Activated naive CD8-positive, alpha-beta T cell treated with anti-CD3 and anti-CD28 coated beads for 36 hours (primary cell): ENCODE measurements around the gene MOSPD3. TPM values are rescaled to one million over a fixed set of nuclear protein-coding genes. Genes with fewer than 3 reads are reported as not detected.
"Not testable (repeated sequence)": the region's sequence is repeated elsewhere in the genome, so short reads cannot be mapped to it uniquely, and the experiment has no call there.

Experiments used
- DNase-seq: peaks from one replicate; pipeline ENCODE4 v3.0.0; 2021
- H3K27ac Mint-ChIP-seq: one replicate; pipeline ENCODE4 v1.8.0; 2022; ENCODE audit warnings: mild to moderate bottlenecking, moderate library complexity, mixed read lengths
- H3K27me3 Mint-ChIP-seq: one replicate; pipeline ENCODE4 v1.8.0; 2022; ENCODE audit warnings: mild to moderate bottlenecking, mixed read lengths
- H3K36me3 Mint-ChIP-seq: one replicate; pipeline ENCODE4 v1.8.0; 2021; ENCODE audit warnings: mild to moderate bottlenecking, mixed read lengths
- H3K4me1 Mint-ChIP-seq: one replicate; pipeline ENCODE4 v1.8.0; 2021; ENCODE audit warnings: mixed read lengths
- H3K4me3 Mint-ChIP-seq: one replicate; pipeline ENCODE4 v1.8.0; 2022; ENCODE audit warnings: mild to moderate bottlenecking, moderate library complexity, mixed read lengths
- H3K9me3 Mint-ChIP-seq: one replicate; pipeline ENCODE4 v1.8.0; 2022; ENCODE audit warnings: mixed read lengths
- total RNA-seq, 2 experiments: library from RNA; stranded (reverse); gene quantifications; one replicate each; pipeline ENCODE4 v1.2.3, GENCODE V29; 2021

Gene MOSPD3
- total RNA-seq = 10 to 100 TPM in 1 of 2 experiments, 1 to 10 TPM in 1; 9.7 to 10.0 TPM

DNA sequence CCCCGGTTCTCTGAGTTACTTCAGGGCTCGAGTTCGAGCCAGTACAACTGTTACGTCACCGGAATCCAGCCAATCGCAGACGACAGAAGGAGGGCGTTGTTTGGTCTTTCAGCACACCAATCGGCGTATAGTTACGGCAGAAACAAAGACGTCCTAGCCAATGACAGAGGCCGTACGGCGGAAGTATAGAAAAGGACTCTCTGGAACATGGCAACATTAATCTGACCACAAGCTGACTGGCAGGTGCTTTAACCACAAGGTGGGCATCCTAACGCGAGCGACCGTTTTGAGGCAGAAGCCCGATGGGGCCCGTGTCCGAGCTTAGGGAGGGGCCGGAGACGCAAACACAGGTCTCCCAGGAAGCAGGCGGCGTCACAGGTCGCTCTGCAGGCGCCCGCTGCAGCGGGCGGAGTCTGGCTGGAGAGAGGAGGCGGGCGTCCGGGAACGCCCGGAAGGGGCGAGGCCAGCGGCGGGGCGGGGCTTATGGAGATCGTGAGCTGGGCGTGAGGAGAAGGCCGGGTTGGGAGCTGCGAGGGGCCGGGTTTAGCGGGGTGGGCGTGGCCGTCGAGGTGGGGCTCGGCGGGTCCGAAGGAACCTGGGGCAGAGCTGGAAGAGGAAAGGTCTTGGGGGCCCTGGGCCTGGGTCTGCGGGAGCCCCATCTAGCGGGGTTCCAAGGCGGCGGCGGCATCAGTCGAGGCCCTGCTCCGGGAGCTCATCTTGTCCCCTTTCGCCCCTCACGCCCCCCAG is at the start of gene MOSPD3:
TSS of gene MOSPD3 (plus strand) at position 558 of the 747 bp plus-strand sequence. CDS start 252 bp downstream, outside the sequence.
- DNase-seq = peak; percentile 99
- H3K9me3 Mint-ChIP-seq = no peaks in the 10 kb centered on the region
- peak within 1 kb of the TSS; percentile 99 for H3K27ac Mint-ChIP-seq
- H3K27me3 Mint-ChIP-seq = no peaks in the 10 kb centered on the region
- H3K4me3 Mint-ChIP-seq = peak within 1 kb of the TSS; percentile 97
- H3K4me1 Mint-ChIP-seq = peaks cover 10% of the 10 kb centered on the region
- no peaks in the 10 kb centered on the region for H3K36me3 Mint-ChIP-seq

- Mint-ChIP-seq H3K36me3 (peaks cover 17% of the 10 kb centered on the region), H3K27me3 (no peaks in the 10 kb centered on the region), H3K4me3 (no peak overlapping the region), H3K27ac (no peak overlapping the region), H3K4me1 (peaks cover 19% of the 10 kb centered on the region), H3K9me3 (no peaks in the 10 kb centered on the region)
- DNase-seq = no peak
Measured at GRCh38 chr7:100563100-100563564, 49.2 kb upstream of the MOSPD3 start.

DNA sequence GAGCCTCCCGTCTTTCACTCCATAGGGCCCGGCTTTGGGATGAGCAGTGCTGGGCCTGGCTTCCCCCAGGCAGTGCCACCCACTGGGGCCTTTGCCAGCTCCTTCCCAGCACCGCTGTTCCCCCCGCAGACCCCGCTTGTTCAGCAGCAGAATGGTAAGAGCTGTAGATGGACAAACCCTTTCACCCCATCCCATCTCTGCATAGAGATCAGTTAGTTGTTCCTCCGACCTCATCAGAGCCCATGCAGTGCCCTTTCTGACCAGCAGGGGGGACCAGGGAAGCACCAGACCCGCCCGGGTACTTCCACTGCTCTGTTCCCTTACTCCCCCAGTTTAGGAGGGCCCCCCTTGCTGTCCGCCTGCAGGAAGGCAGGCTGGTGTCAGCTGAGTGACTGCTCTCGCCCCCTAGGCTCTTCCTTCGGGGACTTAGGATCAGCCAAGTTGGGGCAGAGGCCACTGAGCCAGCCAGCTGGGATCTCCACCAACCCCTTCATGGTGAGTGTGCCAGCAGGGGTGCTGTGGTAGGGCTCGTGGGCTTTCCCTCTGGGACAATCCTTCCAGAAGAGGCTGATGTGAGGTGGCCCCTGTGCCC is 48.4 kb upstream of the MOSPD3 start:
- Mint-ChIP-seq H3K27ac (peak overlapping the region; percentile 29), H3K36me3 (peaks cover 17% of the 10 kb centered on the region), H3K4me1 (peaks cover 24% of the 10 kb centered on the region), H3K4me3 (no peak overlapping the region), H3K27me3 (no peaks in the 10 kb centered on the region), H3K9me3 (no peaks in the 10 kb centered on the region)
- peak; percentile 75 for DNase-seq

- not testable (repeated sequence) for H3K9me3 Mint-ChIP-seq, DNase-seq, H3K4me3 Mint-ChIP-seq, H3K27ac Mint-ChIP-seq, H3K27me3 Mint-ChIP-seq
- Mint-ChIP-seq H3K36me3 (peaks cover 17% of the 10 kb centered on the region), H3K4me1 (peaks cover 24% of the 10 kb centered on the region)
Measured at GRCh38 chr7:100564405-100564804, 47.9 kb upstream of the MOSPD3 start.

DNA sequence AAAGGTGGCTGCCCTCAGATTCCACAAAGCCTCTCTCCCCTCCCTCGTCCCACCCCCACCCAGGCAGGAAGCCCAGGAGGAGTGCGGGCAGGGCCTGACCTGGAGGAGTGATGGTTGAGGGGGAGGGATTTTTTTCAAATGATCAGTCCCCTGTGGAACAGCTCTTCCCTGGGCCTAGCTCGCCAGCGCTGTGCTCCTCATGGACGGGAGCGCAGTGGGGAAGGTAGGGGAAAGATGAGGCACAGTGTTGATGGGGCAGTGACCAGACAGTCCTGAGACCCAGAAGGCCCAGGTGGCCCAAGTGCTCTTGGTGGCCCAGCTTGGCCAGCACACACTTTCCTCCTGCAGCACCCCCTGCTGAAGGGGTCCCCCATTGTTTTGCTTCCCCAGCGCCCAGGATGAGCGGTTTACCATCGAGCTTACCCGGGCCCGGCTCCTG is 47.2 kb upstream of the MOSPD3 start:
- Mint-ChIP-seq H3K9me3 (no peaks in the 10 kb centered on the region), H3K27me3 (no peaks in the 10 kb centered on the region), H3K4me1 (peaks cover 24% of the 10 kb centered on the region), H3K27ac (no peak overlapping the region), H3K4me3 (no peak overlapping the region), H3K36me3 (peaks cover 17% of the 10 kb centered on the region)
- DNase-seq = no peak

DNA sequence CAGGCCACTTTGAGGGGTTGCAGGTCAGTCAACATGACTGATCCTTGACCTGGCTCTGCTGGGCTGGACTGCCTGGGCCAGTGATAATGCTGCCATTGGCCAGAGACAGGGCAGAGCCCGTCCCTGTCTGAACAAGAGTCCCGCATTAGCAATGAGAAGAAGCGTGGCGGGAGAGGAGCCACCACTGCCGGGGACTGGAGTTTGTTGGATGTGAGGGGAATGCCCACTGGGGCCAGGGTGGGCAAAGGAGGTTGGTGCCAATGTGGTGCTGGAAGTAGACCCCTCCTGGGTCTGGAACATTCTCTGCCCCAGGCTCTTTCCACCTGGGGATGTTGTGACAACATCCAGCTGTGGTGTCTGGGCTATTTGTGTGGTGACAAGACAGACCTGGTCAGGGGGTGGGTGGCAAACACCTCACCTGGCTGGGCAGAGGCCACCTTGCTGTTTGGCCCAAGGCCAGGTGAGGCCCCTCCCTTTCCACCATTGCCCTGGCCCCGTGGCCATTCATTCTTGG is 46.3 kb upstream of the MOSPD3 start:
- Mint-ChIP-seq H3K27me3 (no peaks in the 10 kb centered on the region), H3K36me3 (peaks cover 17% of the 10 kb centered on the region), H3K9me3 (no peaks in the 10 kb centered on the region), H3K4me1 (peaks cover 25% of the 10 kb centered on the region), H3K27ac (no peak overlapping the region), H3K4me3 (no peak overlapping the region)
- DNase-seq = no peak

- H3K27ac Mint-ChIP-seq = peak overlapping the region; percentile 26
- peaks cover 17% of the 10 kb centered on the region for H3K36me3 Mint-ChIP-seq
- H3K4me3 Mint-ChIP-seq = no peak overlapping the region
- no peaks in the 10 kb centered on the region for H3K9me3 Mint-ChIP-seq
- no peaks in the 10 kb centered on the region for H3K27me3 Mint-ChIP-seq
- DNase-seq = no peak
- H3K4me1 Mint-ChIP-seq = peaks cover 34% of the 10 kb centered on the region
Measured at GRCh38 chr7:100567031-100567730, 45.2 kb upstream of the MOSPD3 start.

DNA sequence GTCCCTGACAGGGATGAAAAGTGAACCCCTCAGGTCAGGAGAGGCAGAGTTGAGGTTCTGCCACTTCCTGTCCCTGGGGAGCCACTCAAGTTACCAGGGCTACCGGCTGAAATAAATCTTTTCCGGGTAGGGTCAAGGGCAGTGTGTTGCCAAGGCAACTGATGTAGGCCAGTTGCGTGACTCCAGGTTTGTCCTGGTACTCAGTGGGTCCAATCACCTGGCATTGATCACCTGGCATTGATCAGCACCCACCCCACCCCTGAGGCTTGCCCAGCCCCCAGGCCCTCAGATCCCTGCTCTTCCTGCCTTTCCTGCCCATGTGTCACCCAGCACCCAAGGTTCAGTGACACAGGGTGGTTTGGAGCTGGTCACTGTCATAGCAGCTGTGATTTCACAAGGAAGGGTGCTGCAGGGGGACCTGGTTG is 44.6 kb upstream of the MOSPD3 start:
- no peak overlapping the region for H3K27ac Mint-ChIP-seq
- H3K36me3 Mint-ChIP-seq = peaks cover 16% of the 10 kb centered on the region
- no peaks in the 10 kb centered on the region for H3K9me3 Mint-ChIP-seq
- no peak for DNase-seq
- H3K4me1 Mint-ChIP-seq = peaks cover 34% of the 10 kb centered on the region
- no peak overlapping the region for H3K4me3 Mint-ChIP-seq
- no peaks in the 10 kb centered on the region for H3K27me3 Mint-ChIP-seq

- peaks cover 34% of the 10 kb centered on the region for H3K4me1 Mint-ChIP-seq
- H3K27ac Mint-ChIP-seq = peak overlapping the region; percentile 56
- H3K27me3 Mint-ChIP-seq = no peaks in the 10 kb centered on the region
- H3K9me3 Mint-ChIP-seq = no peaks in the 10 kb centered on the region
- DNase-seq = no peak
- H3K4me3 Mint-ChIP-seq = no peak overlapping the region
- peaks cover 10% of the 10 kb centered on the region for H3K36me3 Mint-ChIP-seq
Measured at GRCh38 chr7:100568176-100568895, 44.0 kb upstream of the MOSPD3 start.

GRCh38 chr7:100568896-100569844 is 43.2 kb upstream of the MOSPD3 start:
- H3K4me1 Mint-ChIP-seq = peaks cover 31% of the 10 kb centered on the region
- no peaks in the 10 kb centered on the region for H3K27me3 Mint-ChIP-seq
- H3K4me3 Mint-ChIP-seq = peak overlapping the region; percentile 40
- DNase-seq = peak; percentile 61
- H3K27ac Mint-ChIP-seq = peak overlapping the region; percentile 56
- no peaks in the 10 kb centered on the region for H3K9me3 Mint-ChIP-seq
- H3K36me3 Mint-ChIP-seq = peaks cover 6% of the 10 kb centered on the region

DNA sequence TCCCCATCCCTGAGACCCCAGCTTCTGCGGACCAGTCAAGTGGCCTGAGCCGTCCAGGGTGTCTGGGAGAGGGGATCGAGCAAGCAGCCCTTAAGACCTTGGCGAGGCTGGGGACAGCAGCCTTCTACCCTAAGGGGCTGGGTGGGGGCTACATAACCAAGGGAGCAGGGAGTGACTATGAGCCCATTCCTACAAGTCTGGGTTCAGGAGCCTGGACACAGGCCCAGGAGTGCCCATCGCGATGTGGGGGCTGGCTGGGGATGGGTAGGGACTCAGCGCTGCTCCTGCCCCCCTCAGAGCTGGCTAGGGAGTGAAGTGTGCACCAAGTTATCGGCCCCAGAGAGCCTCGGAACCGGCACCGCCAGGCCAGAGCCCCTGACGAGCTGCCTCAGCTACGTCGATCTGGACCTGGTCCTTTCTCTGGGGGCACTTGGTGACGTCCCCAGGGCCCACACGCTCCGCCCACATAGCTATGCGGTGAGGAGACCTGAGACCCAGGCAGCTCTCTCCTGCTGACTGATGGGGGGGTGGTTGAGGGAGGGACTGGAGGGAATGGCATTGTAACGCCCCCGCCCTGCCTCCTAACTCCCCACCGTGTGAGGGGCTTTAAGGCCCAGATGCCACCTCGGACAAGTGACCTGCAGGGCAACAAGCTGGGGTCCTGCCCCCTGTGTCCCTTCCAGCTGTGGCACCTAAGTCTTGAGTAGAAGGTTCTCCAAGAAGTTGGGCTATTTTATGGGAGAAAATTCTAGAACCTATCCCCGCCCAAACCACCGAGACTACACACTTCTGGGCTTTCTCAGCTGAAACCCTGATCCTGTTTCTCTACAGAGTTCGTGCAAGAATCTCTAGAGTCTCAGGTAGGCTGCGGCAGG is 41.1 kb upstream of the MOSPD3 start:
- peaks cover 2% of the 10 kb centered on the region for H3K36me3 Mint-ChIP-seq
- no peaks in the 10 kb centered on the region for H3K27me3 Mint-ChIP-seq
- peaks cover 33% of the 10 kb centered on the region for H3K4me1 Mint-ChIP-seq
- H3K27ac Mint-ChIP-seq = no peak overlapping the region
- H3K9me3 Mint-ChIP-seq = no peaks in the 10 kb centered on the region
- no peak overlapping the region for H3K4me3 Mint-ChIP-seq
- DNase-seq = no peak

- Mint-ChIP-seq H3K27ac (peak overlapping the region; percentile 38), H3K4me3 (no peak overlapping the region), H3K36me3 (peaks cover 5% of the 10 kb centered on the region), H3K4me1 (peaks cover 33% of the 10 kb centered on the region), H3K27me3 (no peaks in the 10 kb centered on the region), H3K9me3 (no peaks in the 10 kb centered on the region)
- DNase-seq = no peak
Measured at GRCh38 chr7:100571829-100572116, 40.6 kb upstream of the MOSPD3 start.

- no peaks in the 10 kb centered on the region for H3K27me3 Mint-ChIP-seq
- peak overlapping the region; percentile 38 for H3K27ac Mint-ChIP-seq
- H3K36me3 Mint-ChIP-seq = peaks cover 5% of the 10 kb centered on the region
- no peak for DNase-seq
- H3K9me3 Mint-ChIP-seq = no peaks in the 10 kb centered on the region
- peaks cover 30% of the 10 kb centered on the region for H3K4me1 Mint-ChIP-seq
- H3K4me3 Mint-ChIP-seq = no peak overlapping the region
Measured at GRCh38 chr7:100572281-100572948, 39.9 kb upstream of the MOSPD3 start.
